Measurements from ENCODE around the gene TBC1D5. TPM values are rescaled to one million over a fixed set of nuclear protein-coding genes. Genes with fewer than 3 reads are reported as not detected.

TBC1D5 gene
- total RNA-seq, 1 experiment from 2014 or later: 30.4 TPM

- ATAC-seq: no peak
- CTCF ChIA-PET: no interaction called here
- TF ChIP-seq CTCF (IDR thresholded peaks at IDR 0.05) (no peak), TCF7L2 (IDR thresholded peaks at IDR 0.05; ENCODE audit: low read depth, low read length) (no peak), REST (IDR thresholded peaks at IDR 0.05; ENCODE audit: insufficient read depth in 1 of 2, low read depth in 2 of 2, low read length in 1 of 2) (no peak), POLR2AphosphoS5 (IDR thresholded peaks at IDR 0.05; ENCODE audit: low read depth, low read length) (no peak), SIN3A (IDR thresholded peaks at IDR 0.05; ENCODE audit: borderline replicate concordance, insufficient read depth, low read depth, low read length) (no peak)
These were observed 18.3 kb downstream of the TBC1D5 start for GRCh38 chr3:17724122-17724521.

GRCh38 chr3:17717411-17717810, 25.0 kb downstream of the TBC1D5 start:
- ChIA-PET CTCF (no interaction called here), POLR2A (no interaction called here)
- Histone ChIP-seq H3K4me1 (ENCODE audit: control insufficient read depth, insufficient read depth, low read length) (no peaks in the 10 kb centered on the region), H3K27me3 (ENCODE audit: control insufficient read depth, insufficient read depth, low read length) (no peaks in the 10 kb centered on the region), H3K4me3 (ENCODE audit: low read depth in 2 of 2, low read length in 2 of 2) (no peak overlapping the region), H3K27ac (ENCODE audit: low read length) (no peak overlapping the region), H3K36me3 (ENCODE audit: control insufficient read depth, insufficient read depth, low read length) (no peaks in the 10 kb centered on the region), H3K9me3 (ENCODE audit: control insufficient read depth, insufficient read depth, low read depth, low read length) (no peaks in the 10 kb centered on the region; the same call in 1 of the 2 replicates)
- intact Hi-C loops (cut with micrococcal nuclease; ENCODE audit: unreplicated experiment) (no loop called here), in situ Hi-C loops (cut with HindIII; ENCODE audit: low pct_unique_long_range_greater_than_20kb, low sequenced_read_pairs) (no loop called here)
- DNase-seq (ENCODE audit: low read depth, low spot score) (no peak), ATAC-seq (no peak)
- BruUV-seq (replicated peaks): no TSS peak
- TF ChIP-seq REST (IDR thresholded peaks at IDR 0.05; ENCODE audit: insufficient read depth in 1 of 2, low read depth in 2 of 2, low read length in 1 of 2): no peak
- no peak for TF ChIP-seq TCF7L2 (IDR thresholded peaks at IDR 0.05; ENCODE audit: low read depth, low read length)
- no peak for TF ChIP-seq POLR2AphosphoS5 (IDR thresholded peaks at IDR 0.05; ENCODE audit: low read depth, low read length)
- no peak for TF ChIP-seq CTCF (IDR thresholded peaks at IDR 0.05)
- no peak for TF ChIP-seq SIN3A (IDR thresholded peaks at IDR 0.05; ENCODE audit: borderline replicate concordance, insufficient read depth, low read depth, low read length)

More at GRCh38 chr3:17724122-17724521, 18.3 kb downstream of the TBC1D5 start:
- no peak for DNase-seq (ENCODE audit: low read depth, low spot score)
- no TSS peak for BruUV-seq (replicated peaks)
- intact Hi-C loops (cut with micrococcal nuclease; ENCODE audit: unreplicated experiment) (no loop called here), in situ Hi-C loops (cut with HindIII; ENCODE audit: low pct_unique_long_range_greater_than_20kb, low sequenced_read_pairs) (no loop called here)
- Histone ChIP-seq H3K4me1 (ENCODE audit: control insufficient read depth, insufficient read depth, low read length) (no peaks in the 10 kb centered on the region), H3K27me3 (ENCODE audit: control insufficient read depth, insufficient read depth, low read length) (no peaks in the 10 kb centered on the region), H3K4me3 (ENCODE audit: low read depth in 2 of 2, low read length in 2 of 2) (no peak overlapping the region), H3K36me3 (ENCODE audit: control insufficient read depth, insufficient read depth, low read length) (no peaks in the 10 kb centered on the region), H3K9me3 (ENCODE audit: control insufficient read depth, insufficient read depth, low read depth, low read length) (no peaks in the 10 kb centered on the region), H3K27ac (ENCODE audit: low read length) (no peak overlapping the region)
- POLR2A ChIA-PET: no interaction called here

Measured in Panc1 (cell line).